ENCODE measurements around the gene MUC12. TPM values are rescaled to one million over a fixed set of nuclear protein-coding genes. Genes with fewer than 3 reads are reported as not detected.

MUC12 gene
- total RNA-seq, 6 experiments from 2014 or later = not detected

GRCh38 chr7:100949227-100949932 is 20.0 kb upstream of the MUC12 start, which contains the start of gene MUC3A:
Gene MUC3A, plus strand, starts transcription at chr7:100949534. Its CDS starts 91 bp downstream, at chr7:100949625.
- ATAC-seq = peak; percentile 83 to 90 (median 89)
- WGBS (ENCODE audit: insufficient coverage, low coverage, low lambda C conversion rate, missing lambda C conversion rate) = 13% methylated on average over 21 of the region's 24 CpGs
- Histone ChIP-seq H3K27ac (peak within 1 kb of the TSS; percentile 70 to 89 (median 86)), H3K4me3 (peak within 1 kb of the TSS; percentile 41 to 65 (median 59)), H3K9me3 (no peaks in the 10 kb centered on the region), H3K4me1 (peaks cover 0 to 13% (median 0%) of the 10 kb centered on the region in 4 donors), H3K27me3 (no peaks in the 10 kb centered on the region), H3K36me3 (peaks cover 0 to 10% (median 3%) of the 10 kb centered on the region in 4 donors)
- DNase-seq = peak; percentile 82 to 92 (median 82)
- TF ChIP-seq CTCF (IDR thresholded peaks at IDR 0.05) (no peak), POLR2A (IDR thresholded peaks at IDR 0.05) (peak; percentile 79)
- intact Hi-C loops (cut with DNase I) = no loop called here

GRCh38 chr7:100949933-100950443 is 19.4 kb upstream of the MUC12 start:
- peaks cover 0 to 10% (median 3%) of the 10 kb centered on the region in 4 donors for H3K36me3 ChIP-seq
- DNase-seq = peak in 2 of 3 donors; percentile 49 to 75
- peak; percentile 20 to 67 (median 52) for ATAC-seq
- WGBS (ENCODE audit: insufficient coverage, low coverage, low lambda C conversion rate, missing lambda C conversion rate) = 35% methylated on average over 12 of the region's 15 CpGs
- H3K9me3 ChIP-seq = no peaks in the 10 kb centered on the region
- TF ChIP-seq POLR2A (IDR thresholded peaks at IDR 0.05) (no peak), CTCF (IDR thresholded peaks at IDR 0.05) (no peak)
- H3K4me3 ChIP-seq = peak overlapping the region; percentile 41 to 65 (median 59)
- peak overlapping the region; percentile 70 to 89 (median 86) for H3K27ac ChIP-seq
- peaks cover 0 to 13% (median 0%) of the 10 kb centered on the region in 4 donors for H3K4me1 ChIP-seq
- intact Hi-C loops (cut with DNase I) = no loop called here
- no peaks in the 10 kb centered on the region for H3K27me3 ChIP-seq

GRCh38 chr7:100951172-100951571 is 18.2 kb upstream of the MUC12 start:
- Histone ChIP-seq H3K27ac (no peak overlapping the region), H3K4me1 (peaks cover 0 to 13% (median 0%) of the 10 kb centered on the region in 4 donors), H3K36me3 (peaks cover 0 to 10% (median 3%) of the 10 kb centered on the region in 4 donors), H3K9me3 (no peaks in the 10 kb centered on the region), H3K27me3 (no peaks in the 10 kb centered on the region), H3K4me3 (no peak overlapping the region)
- ATAC-seq (no peak), DNase-seq (no peak)
- 44% methylated on average over 6 of the region's 6 CpGs for WGBS (ENCODE audit: insufficient coverage, low coverage, low lambda C conversion rate, missing lambda C conversion rate)
- intact Hi-C loops (cut with DNase I) = no loop called here
- no peak for TF ChIP-seq CTCF (IDR thresholded peaks at IDR 0.05)
- TF ChIP-seq POLR2A (IDR thresholded peaks at IDR 0.05) = no peak

GRCh38 chr7:100951888-100952560 is 17.3 kb upstream of the MUC12 start:
- ATAC-seq (no peak), DNase-seq (no peak)
- Histone ChIP-seq H3K27me3 (no peaks in the 10 kb centered on the region), H3K36me3 (peaks cover 0 to 10% (median 3%) of the 10 kb centered on the region in 4 donors), H3K27ac (no peak overlapping the region), H3K4me1 (peaks cover 0 to 13% (median 0%) of the 10 kb centered on the region in 4 donors), H3K4me3 (no peak overlapping the region), H3K9me3 (no peaks in the 10 kb centered on the region)
- intact Hi-C loops (cut with DNase I) = no loop called here
- 66% methylated on average over 15 of the region's 15 CpGs for WGBS (ENCODE audit: insufficient coverage, low coverage, low lambda C conversion rate, missing lambda C conversion rate)
- TF ChIP-seq POLR2A (IDR thresholded peaks at IDR 0.05) (no peak), CTCF (IDR thresholded peaks at IDR 0.05) (no peak)
